Measurements from ENCODE around the gene ANO10.

- TF ChIP-seq CTCF (conservative IDR thresholded peaks at IDR 0.05) (no peak), EZH2 (IDR thresholded peaks at IDR 0.05; ENCODE audit: low read depth) (no peak)
Observed at GRCh38 chr3:43379343-43379742, 242.5 kb downstream of the ANO10 start.

Measured in PC-9 (cell line).